ENCODE results near the gene CDT1.
"Not testable (repeated sequence)": the region's sequence is repeated elsewhere in the genome, so short reads cannot be mapped to it uniquely, and the experiment has no call there.

CDT1 gene

GRCh38 chr16:88768071-88768783 is 35.4 kb upstream of the CDT1 start:
- no peak for DNase-seq (ENCODE audit: low read depth)

- no peak for DNase-seq (ENCODE audit: low read depth)
Observed at GRCh38 chr16:88769617-88770460, 33.8 kb upstream of the CDT1 start.

GRCh38 chr16:88770461-88771293 is 32.9 kb upstream of the CDT1 start:
- no peak for DNase-seq (ENCODE audit: low read depth)

- DNase-seq (ENCODE audit: low read depth) = no peak
Observed at GRCh38 chr16:88771294-88771772, 32.3 kb upstream of the CDT1 start.

GRCh38 chr16:88771781-88772180 is 31.8 kb upstream of the CDT1 start:
- DNase-seq (ENCODE audit: low read depth) = not testable (repeated sequence)

- DNase-seq (ENCODE audit: low read depth) = no peak
Observed at GRCh38 chr16:88772871-88773811, 30.4 kb upstream of the CDT1 start.

GRCh38 chr16:88773812-88774291 is 29.7 kb upstream of the CDT1 start:
- no peak for DNase-seq (ENCODE audit: low read depth)

- no peak for DNase-seq (ENCODE audit: low read depth)
Observed at GRCh38 chr16:88774544-88775393, 28.8 kb upstream of the CDT1 start.

GRCh38 chr16:88775825-88776224 is 27.8 kb upstream of the CDT1 start:
- DNase-seq (ENCODE audit: low read depth) = no peak

- no peak for DNase-seq (ENCODE audit: low read depth)
Observed at GRCh38 chr16:88777471-88778270, 25.9 kb upstream of the CDT1 start.

- no peak for DNase-seq (ENCODE audit: low read depth)
Observed at GRCh38 chr16:88778271-88778525, 25.4 kb upstream of the CDT1 start.

GRCh38 chr16:88778541-88779065 is 25.0 kb upstream of the CDT1 start:
- DNase-seq (ENCODE audit: low read depth) = no peak

GRCh38 chr16:88779406-88780141 is 24.0 kb upstream of the CDT1 start:
- DNase-seq (ENCODE audit: low read depth) = no peak

- DNase-seq (ENCODE audit: low read depth) = no peak
Observed at GRCh38 chr16:88780142-88781062, 23.2 kb upstream of the CDT1 start.

GRCh38 chr16:88781140-88782077 is 22.2 kb upstream of the CDT1 start:
- peak; percentile 67 for DNase-seq (ENCODE audit: low read depth)

Data from activated T-helper 9 cell treated with anti-CD3 and anti-CD28 coated beads, Interleukin-2, amount 50 U/mL, for 16 hours (primary cell).